Measurements from ENCODE around the gene RBL1. TPM values are rescaled to one million over a fixed set of nuclear protein-coding genes. Genes with fewer than 3 reads are reported as not detected.

Gene RBL1
- total RNA-seq, 1 donor from 2014 or later, result 22.1 TPM

DNA sequence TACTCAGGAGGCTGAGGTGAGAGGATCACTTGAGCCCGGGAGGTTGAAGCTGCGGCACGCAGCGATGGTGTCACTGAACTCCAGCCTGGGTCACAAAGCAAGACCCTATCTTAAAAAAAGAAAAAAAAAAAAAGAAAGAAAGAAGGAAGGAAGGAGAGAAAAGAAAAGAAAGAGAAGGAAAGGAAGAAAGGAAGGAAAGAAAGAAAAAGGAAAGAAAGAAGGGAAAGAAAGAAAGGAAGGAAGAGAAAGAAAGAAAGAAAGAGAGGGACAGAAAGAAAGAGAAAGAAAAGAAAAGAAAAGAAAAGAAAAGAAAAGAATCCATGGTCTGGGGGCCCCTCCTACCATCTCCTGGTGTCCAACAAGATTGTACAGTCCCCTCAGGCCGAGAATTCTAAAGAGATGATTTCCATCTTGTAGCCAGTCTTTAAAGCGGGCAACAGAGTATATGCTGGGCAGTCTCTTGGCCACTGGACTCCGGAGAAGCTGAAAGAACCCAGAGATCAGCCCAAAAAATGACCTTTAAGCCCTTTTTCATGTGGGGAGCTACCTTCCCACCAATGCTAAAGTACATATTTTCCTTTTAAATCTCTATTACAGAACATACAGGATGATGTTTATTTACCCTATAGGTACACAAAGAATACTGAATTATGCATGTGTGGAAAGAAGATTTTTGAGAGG is 23.7 kb upstream of the RBL1 start:
- Mint-ChIP-seq H3K27ac (no peak overlapping the region), H3K27me3 (ENCODE audit: insufficient read depth, low read depth) (peaks cover 2% of the 10 kb centered on the region), H3K4me1 (no peaks in the 10 kb centered on the region), H3K9me3 (peaks cover 3% of the 10 kb centered on the region), H3K4me3 (no peak overlapping the region), H3K36me3 (peaks cover 5% of the 10 kb centered on the region)
- Histone ChIP-seq H3K4me2 (no peak overlapping the region), H4K20me1 (ENCODE audit: low read depth) (no peaks in the 10 kb centered on the region), H3K4me3 (no peak overlapping the region), H2AFZ (replicated peaks) (no peak overlapping the region), H3K36me3 (no peaks in the 10 kb centered on the region), H3K79me2 (ENCODE audit: low read depth) (no peaks in the 10 kb centered on the region), H3K9ac (no peak overlapping the region), H3K27ac (no peak overlapping the region), H3K4me1 (no peaks in the 10 kb centered on the region), H3F3A (ENCODE audit: low read depth) (no peaks in the 10 kb centered on the region), H3K27me3 (no peaks in the 10 kb centered on the region), H3K9me3 (ENCODE audit: low read depth) (no peaks in the 10 kb centered on the region)
- TF ChIP-seq EZH2 (IDR thresholded peaks at IDR 0.05) (no peak), EZH2phosphoT487 (IDR thresholded peaks at IDR 0.05) (no peak)
- TF ChIP-seq, protein P1, sequence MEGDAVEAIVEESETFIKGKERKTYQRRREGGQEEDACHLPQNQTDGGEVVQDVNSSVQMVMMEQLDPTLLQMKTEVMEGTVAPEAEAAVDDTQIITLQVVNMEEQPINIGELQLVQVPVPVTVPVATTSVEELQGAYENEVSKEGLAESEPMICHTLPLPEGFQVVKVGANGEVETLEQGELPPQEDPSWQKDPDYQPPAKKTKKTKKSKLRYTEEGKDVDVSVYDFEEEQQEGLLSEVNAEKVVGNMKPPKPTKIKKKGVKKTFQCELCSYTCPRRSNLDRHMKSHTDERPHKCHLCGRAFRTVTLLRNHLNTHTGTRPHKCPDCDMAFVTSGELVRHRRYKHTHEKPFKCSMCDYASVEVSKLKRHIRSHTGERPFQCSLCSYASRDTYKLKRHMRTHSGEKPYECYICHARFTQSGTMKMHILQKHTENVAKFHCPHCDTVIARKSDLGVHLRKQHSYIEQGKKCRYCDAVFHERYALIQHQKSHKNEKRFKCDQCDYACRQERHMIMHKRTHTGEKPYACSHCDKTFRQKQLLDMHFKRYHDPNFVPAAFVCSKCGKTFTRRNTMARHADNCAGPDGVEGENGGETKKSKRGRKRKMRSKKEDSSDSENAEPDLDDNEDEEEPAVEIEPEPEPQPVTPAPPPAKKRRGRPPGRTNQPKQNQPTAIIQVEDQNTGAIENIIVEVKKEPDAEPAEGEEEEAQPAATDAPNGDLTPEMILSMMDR (IDR thresholded peaks at IDR 0.05), result no peak
- DNase-seq (ENCODE audit: low spot score), result no peak

DNA sequence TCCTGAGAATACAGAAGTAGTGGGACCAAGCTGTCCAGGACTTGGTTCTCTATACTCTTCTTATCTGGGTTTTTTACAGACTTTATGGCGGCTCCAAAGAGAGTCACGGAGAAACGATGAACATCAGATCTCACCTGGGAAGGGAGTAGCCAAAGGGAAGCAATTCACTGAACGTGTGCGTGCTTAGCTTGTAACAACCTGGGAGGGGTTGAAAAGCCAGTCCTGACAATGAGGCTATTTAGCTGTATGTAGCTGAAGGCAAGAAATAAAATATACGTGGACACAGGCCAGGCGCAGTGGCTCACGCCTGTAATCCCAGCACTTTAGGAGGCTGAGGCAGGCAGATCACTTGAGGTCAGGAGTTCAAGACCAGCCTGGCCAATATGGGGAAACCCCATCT is 18.2 kb upstream of the RBL1 start:
- H3K36me3 ChIP-seq, result no peaks in the 10 kb centered on the region
- H2AFZ ChIP-seq (replicated peaks), result no peak overlapping the region
- H3K36me3 Mint-ChIP-seq, result peaks cover 3% of the 10 kb centered on the region
- H3K9ac ChIP-seq, result no peak overlapping the region
- no peak overlapping the region for H3K4me3 ChIP-seq
- H4K20me1 ChIP-seq (ENCODE audit: low read depth), result no peaks in the 10 kb centered on the region
- no peaks in the 10 kb centered on the region for H3K4me1 Mint-ChIP-seq
- H3K4me2 ChIP-seq, result no peak overlapping the region
- H3K27me3 Mint-ChIP-seq (ENCODE audit: insufficient read depth, low read depth), result peaks cover 2% of the 10 kb centered on the region
- H3K4me1 ChIP-seq, result no peaks in the 10 kb centered on the region
- H3K27ac Mint-ChIP-seq, result peak overlapping the region; percentile 54
- no peak for DNase-seq (ENCODE audit: low spot score)
- H3K9me3 Mint-ChIP-seq, result no peaks in the 10 kb centered on the region
- H3K4me3 Mint-ChIP-seq, result no peak overlapping the region
- H3K9me3 ChIP-seq (ENCODE audit: low read depth), result no peaks in the 10 kb centered on the region
- no peaks in the 10 kb centered on the region for H3K79me2 ChIP-seq (ENCODE audit: low read depth)
- no peaks in the 10 kb centered on the region for H3K27me3 ChIP-seq
- TF ChIP-seq EZH2 (IDR thresholded peaks at IDR 0.05) (no peak), EZH2phosphoT487 (IDR thresholded peaks at IDR 0.05) (no peak)
- TF ChIP-seq, protein P1 (IDR thresholded peaks at IDR 0.05), result no peak
- H3K27ac ChIP-seq, result no peak overlapping the region
- H3F3A ChIP-seq (ENCODE audit: low read depth), result no peaks in the 10 kb centered on the region

DNA sequence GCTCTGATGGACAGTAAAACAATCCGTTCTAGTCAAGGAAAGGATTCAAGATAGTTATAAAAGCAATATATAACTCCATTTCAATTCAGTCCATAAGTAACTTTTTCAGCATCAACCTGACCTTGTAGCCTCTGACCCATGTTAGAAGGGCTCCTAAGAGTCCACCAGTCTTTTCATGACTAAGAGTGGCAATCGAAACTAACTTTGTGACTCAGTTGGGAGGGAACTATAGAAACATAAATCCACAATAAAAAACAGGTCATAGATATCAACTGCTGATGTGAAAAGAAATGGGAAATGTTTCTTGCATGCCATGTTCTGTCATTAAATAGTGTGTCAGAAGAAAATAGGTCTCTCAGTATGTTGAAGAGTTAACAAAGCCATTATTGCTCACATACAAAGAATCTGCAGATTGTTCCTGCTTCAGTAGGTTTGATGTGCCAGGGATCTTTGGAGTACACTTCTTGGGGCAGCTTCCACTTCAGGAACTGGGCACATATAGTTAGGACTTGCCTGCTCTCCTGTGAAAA is 16.2 kb upstream of the RBL1 start:
- Histone ChIP-seq H3K9me3 (ENCODE audit: low read depth) (no peaks in the 10 kb centered on the region), H3K36me3 (no peaks in the 10 kb centered on the region), H3K79me2 (ENCODE audit: low read depth) (no peaks in the 10 kb centered on the region), H3K4me2 (no peak overlapping the region), H3K4me1 (no peaks in the 10 kb centered on the region), H4K20me1 (ENCODE audit: low read depth) (no peaks in the 10 kb centered on the region), H3K27ac (no peak overlapping the region), H3K27me3 (no peaks in the 10 kb centered on the region), H3K9ac (no peak overlapping the region), H3K4me3 (no peak overlapping the region), H3F3A (ENCODE audit: low read depth) (no peaks in the 10 kb centered on the region), H2AFZ (replicated peaks) (no peak overlapping the region)
- TF ChIP-seq EZH2 (IDR thresholded peaks at IDR 0.05) (no peak), EZH2phosphoT487 (IDR thresholded peaks at IDR 0.05) (no peak)
- TF ChIP-seq, protein P1 (IDR thresholded peaks at IDR 0.05), result no peak
- Mint-ChIP-seq H3K4me1 (no peaks in the 10 kb centered on the region), H3K36me3 (peaks cover 3% of the 10 kb centered on the region), H3K27me3 (ENCODE audit: insufficient read depth, low read depth) (peaks cover 2% of the 10 kb centered on the region), H3K4me3 (no peak overlapping the region), H3K27ac (no peak overlapping the region), H3K9me3 (no peaks in the 10 kb centered on the region)
- no peak for DNase-seq (ENCODE audit: low spot score)
